ENCODE results near the gene NVL. TPM values are rescaled to one million over a fixed set of nuclear protein-coding genes. Genes with fewer than 3 reads are reported as not detected.
A peak's percentile ranks its signal among the peaks of the same experiment; 100 is the strongest.

The NVL gene
- total and polyA plus RNA-seq, 2 of the 4 experiments (the other 2 are of a cell fraction), result 16.5 to 18.4 TPM

DNA sequence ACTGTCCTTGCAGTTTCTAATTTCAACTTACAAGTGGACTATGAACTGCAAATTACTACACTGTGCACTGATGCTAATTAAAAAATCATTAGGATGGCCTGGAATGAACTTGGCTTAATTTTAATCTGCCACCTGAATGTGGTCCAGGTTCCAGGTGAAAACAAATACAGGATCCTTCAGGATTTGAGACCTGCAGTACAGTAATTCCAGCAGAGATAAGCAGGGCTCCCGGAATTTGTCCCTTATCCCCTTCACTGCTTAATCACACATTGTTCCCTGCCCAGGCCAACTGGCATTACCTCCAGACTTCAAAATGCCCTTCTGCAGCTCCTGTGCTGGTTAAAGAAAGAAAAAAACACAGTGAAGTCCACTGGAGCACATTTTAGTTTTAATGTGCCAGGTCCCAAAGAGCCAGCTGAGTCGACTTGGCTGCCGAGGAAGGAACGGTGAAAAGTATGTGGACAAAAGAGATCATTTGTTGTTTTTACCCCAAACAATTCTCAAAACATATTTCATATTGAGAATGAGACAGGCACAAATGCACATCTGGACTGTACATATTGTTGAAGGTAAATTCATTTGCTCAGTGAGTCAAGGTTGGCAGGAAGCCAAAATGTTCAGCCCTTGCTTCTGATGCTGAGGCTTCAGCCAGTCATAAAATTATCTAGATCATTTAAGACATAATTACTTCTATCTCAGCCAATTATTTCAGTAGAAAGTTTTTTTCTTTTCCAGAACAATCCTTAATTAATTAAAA, 118.6 kb downstream of the NVL start:
- ChIA-PET POLR2A (ENCODE audit: unreplicated experiment) (no interaction called here), CTCF (no interaction called here)
- Histone ChIP-seq H3K4ac (ENCODE audit: low read depth, low read length) (no peak overlapping the region), H2BK20ac (ENCODE audit: low read depth, low read length) (no peak overlapping the region), H4K91ac (ENCODE audit: insufficient read depth, low read depth, low read length) (no peak overlapping the region), H3K4me1 (ENCODE audit: control insufficient read depth, insufficient read depth, low read length) (peaks cover 3% of the 10 kb centered on the region), H3K79me1 (ENCODE audit: low read depth in 1 of 2, low read length in 2 of 2) (no peaks in the 10 kb centered on the region), H4K8ac (ENCODE audit: low read depth in 2 of 2, low read length in 2 of 2) (no peak overlapping the region), H3K9me1 (ENCODE audit: insufficient read depth, low read length) (no peaks in the 10 kb centered on the region), H2AK5ac (ENCODE audit: low read depth, low read length) (no peak overlapping the region), H2BK5ac (ENCODE audit: low read depth, low read length, poor library complexity, severe bottlenecking) (no peak overlapping the region), H3K27ac (ENCODE audit: insufficient read depth, low read length) (no peak overlapping the region), H3K18ac (ENCODE audit: low read depth, low read length) (no peak overlapping the region), H4K20me1 (ENCODE audit: insufficient read depth, low read length) (no peaks in the 10 kb centered on the region), H2AK9ac (replicated peaks; ENCODE audit: low read depth, low read length, poor library complexity) (no peak overlapping the region), H2BK120ac (ENCODE audit: low read depth, low read length) (no peak overlapping the region), H3K4me2 (ENCODE audit: low read depth, low read length) (no peak overlapping the region), H3K23ac (ENCODE audit: low read depth, low read length) (no peak overlapping the region), H3K4me3 (ENCODE audit: insufficient read depth, low read depth, low read length) (no peak overlapping the region), H3K36me3 (ENCODE audit: control insufficient read depth, insufficient read depth, low read length) (no peaks in the 10 kb centered on the region), H2AFZ (replicated peaks; ENCODE audit: low read length, poor library complexity) (no peak overlapping the region), H3K56ac (ENCODE audit: extremely low read depth, insufficient read depth, low read length) (no peak overlapping the region), H2BK15ac (ENCODE audit: low read depth, low read length) (no peak overlapping the region), H4K5ac (ENCODE audit: low read depth, low read length) (no peak overlapping the region), H3K9me3 (ENCODE audit: control insufficient read depth, insufficient read depth, low read length) (no peaks in the 10 kb centered on the region), H3K27me3 (ENCODE audit: control insufficient read depth, insufficient read depth, low read length) (no peaks in the 10 kb centered on the region), H3K9ac (ENCODE audit: low read depth, low read length) (no peak overlapping the region), H3K14ac (replicated peaks; ENCODE audit: low read depth, low read length) (no peak overlapping the region)
- dilution Hi-C loops (cut with HindIII; ENCODE audit: low sequenced_read_pairs, unreplicated experiment), result no loop called here
- WGBS, 2 experiments (ENCODE audit: extremely low coverage in 2 of 2, insufficient read length in 1 of 2), result 71% methylated on average over 1 of the region's 4 CpGs; no CpG with 5 or more reads in 1 of the 2 experiments
- BruUV-seq (replicated peaks), result no TSS peak
- in situ Hi-C loops (cut with MboI; ENCODE audit: low sequenced_read_pairs), result no loop called here
- intact Hi-C loops (cut with micrococcal nuclease), result no loop called here
- DNase-seq (peak; percentile 87), ATAC-seq (ENCODE audit: low read depth) (peak; percentile 49)
- TF ChIP-seq BHLHE40 (IDR thresholded peaks at IDR 0.05; ENCODE audit: low read depth, low read length), result no peak
- TF ChIP-seq, protein P1, sequence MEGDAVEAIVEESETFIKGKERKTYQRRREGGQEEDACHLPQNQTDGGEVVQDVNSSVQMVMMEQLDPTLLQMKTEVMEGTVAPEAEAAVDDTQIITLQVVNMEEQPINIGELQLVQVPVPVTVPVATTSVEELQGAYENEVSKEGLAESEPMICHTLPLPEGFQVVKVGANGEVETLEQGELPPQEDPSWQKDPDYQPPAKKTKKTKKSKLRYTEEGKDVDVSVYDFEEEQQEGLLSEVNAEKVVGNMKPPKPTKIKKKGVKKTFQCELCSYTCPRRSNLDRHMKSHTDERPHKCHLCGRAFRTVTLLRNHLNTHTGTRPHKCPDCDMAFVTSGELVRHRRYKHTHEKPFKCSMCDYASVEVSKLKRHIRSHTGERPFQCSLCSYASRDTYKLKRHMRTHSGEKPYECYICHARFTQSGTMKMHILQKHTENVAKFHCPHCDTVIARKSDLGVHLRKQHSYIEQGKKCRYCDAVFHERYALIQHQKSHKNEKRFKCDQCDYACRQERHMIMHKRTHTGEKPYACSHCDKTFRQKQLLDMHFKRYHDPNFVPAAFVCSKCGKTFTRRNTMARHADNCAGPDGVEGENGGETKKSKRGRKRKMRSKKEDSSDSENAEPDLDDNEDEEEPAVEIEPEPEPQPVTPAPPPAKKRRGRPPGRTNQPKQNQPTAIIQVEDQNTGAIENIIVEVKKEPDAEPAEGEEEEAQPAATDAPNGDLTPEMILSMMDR (conservative IDR thresholded peaks at IDR 0.05; ENCODE audit: low read depth, low read length), result no peak
- no peak for TF ChIP-seq MAFK (IDR thresholded peaks at IDR 0.05; ENCODE audit: low read depth, low read length)
- no peak for TF ChIP-seq NFE2L2 (IDR thresholded peaks at IDR 0.05; ENCODE audit: low read depth, low read length)
- TF ChIP-seq RFX5 (IDR thresholded peaks at IDR 0.05; ENCODE audit: low read depth, low read length), result no peak
- no peak for TF ChIP-seq POLR2A (IDR thresholded peaks at IDR 0.05; ENCODE audit: low read depth, low read length)
- no peak for TF ChIP-seq FOS (IDR thresholded peaks at IDR 0.05; ENCODE audit: low read depth, low read length)
- no peak for TF ChIP-seq MXI1 (IDR thresholded peaks at IDR 0.05; ENCODE audit: borderline replicate concordance, low read depth, low read length)
- no peak for TF ChIP-seq RAD21 (IDR thresholded peaks at IDR 0.05; ENCODE audit: low read length)
- TF ChIP-seq CEBPB (IDR thresholded peaks at IDR 0.05; ENCODE audit: low read depth, low read length), result no peak
- no peak for TF ChIP-seq MAZ (IDR thresholded peaks at IDR 0.05; ENCODE audit: borderline replicate concordance, low read depth, low read length)
- no peak for TF ChIP-seq RCOR1 (IDR thresholded peaks at IDR 0.05; ENCODE audit: insufficient replicate concordance, low read length)

Measured in IMR-90 (cell line).